Activated T-helper 1 cell treated with anti-CD3 and anti-CD28 coated beads, Interleukin-12 subunit alpha, Interleukin-12 subunit beta, Interleukin-2, Interleukin-4 antibody, amounts not matched to agents 30 ng/mL and 10 ng/mL and 1 ng/mL, durations not matched to agents 14 hours and 24 hours and 36 hours (primary cell): ENCODE results near the gene RAB31. TPM values are rescaled to one million over a fixed set of nuclear protein-coding genes. Genes with fewer than 3 reads are reported as not detected.

Source experiments
- DNase-seq: peaks from one replicate; pipeline ENCODE4 v3.0.0; 2021; ENCODE audit warnings: low spot score
- H3K27ac Mint-ChIP-seq: one replicate; pipeline ENCODE4 v1.8.0; 2021; ENCODE audit warnings: mild to moderate bottlenecking, mixed read lengths
- H3K27me3 Mint-ChIP-seq: one replicate; pipeline ENCODE4 v1.8.0; 2022; ENCODE audit warnings: mild to moderate bottlenecking, moderate library complexity, mixed read lengths; ENCODE audit not compliant: insufficient read depth
- H3K36me3 Mint-ChIP-seq: one replicate; pipeline ENCODE4 v1.8.0; 2021; ENCODE audit warnings: low read depth, mixed read lengths
- H3K4me1 Mint-ChIP-seq: one replicate; pipeline ENCODE4 v1.8.0; 2021; ENCODE audit warnings: low read depth, mixed read lengths
- H3K4me3 Mint-ChIP-seq: one replicate; pipeline ENCODE4 v1.8.0; 2021; ENCODE audit warnings: mild to moderate bottlenecking, moderate library complexity, mixed read lengths
- H3K9me3 Mint-ChIP-seq: one replicate; pipeline ENCODE4 v1.8.0; 2021; ENCODE audit warnings: mixed read lengths
- intact Hi-C: fragments of 100-400 bp; cut with micrococcal nuclease; formaldehyde crosslinking; loops from one replicate; pipeline ENCODE4 v1.15.1; 2024
- total RNA-seq: library from RNA; stranded (reverse); gene quantifications from 2 replicates; pipeline ENCODE4 v1.2.3, GENCODE V29; 2022

RAB31 gene
- total RNA-seq, 1 donor from 2014 or later: 0.13 TPM

DNA sequence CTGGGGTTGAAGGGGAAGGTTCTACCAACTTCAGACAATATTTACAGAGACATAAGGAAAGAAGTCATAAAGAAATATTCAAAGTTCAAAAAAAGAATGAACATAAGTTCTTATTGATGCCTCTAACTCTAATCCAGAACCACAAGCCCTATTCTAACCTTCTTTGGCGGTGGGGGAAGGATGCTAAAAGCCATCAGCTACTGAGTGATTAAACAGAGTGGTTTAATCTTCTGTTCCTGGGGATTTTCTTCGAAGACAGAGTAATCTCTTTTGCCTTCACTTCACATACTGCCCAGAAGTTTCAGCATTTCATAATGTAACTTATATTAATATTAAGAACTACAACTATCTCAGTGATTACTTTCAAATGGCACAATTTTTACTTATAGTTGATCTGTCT is 126.5 kb downstream of the RAB31 start:
- no peak for DNase-seq
- no peaks in the 10 kb centered on the region for H3K9me3 Mint-ChIP-seq
- peaks cover 10% of the 10 kb centered on the region for H3K27me3 Mint-ChIP-seq
- no peak overlapping the region for H3K4me3 Mint-ChIP-seq
- no peaks in the 10 kb centered on the region for H3K36me3 Mint-ChIP-seq
- intact Hi-C loops: no loop called here
- no peak overlapping the region for H3K27ac Mint-ChIP-seq
- no peaks in the 10 kb centered on the region for H3K4me1 Mint-ChIP-seq

- intact Hi-C loops: no loop called here
- Mint-ChIP-seq H3K4me3 (no peak overlapping the region), H3K27ac (no peak overlapping the region), H3K4me1 (no peaks in the 10 kb centered on the region), H3K36me3 (no peaks in the 10 kb centered on the region), H3K9me3 (no peaks in the 10 kb centered on the region), H3K27me3 (peaks cover 10% of the 10 kb centered on the region)
- DNase-seq: no peak
These were observed 127.1 kb downstream of the RAB31 start for GRCh38 chr18:9835113-9835755.

DNA sequence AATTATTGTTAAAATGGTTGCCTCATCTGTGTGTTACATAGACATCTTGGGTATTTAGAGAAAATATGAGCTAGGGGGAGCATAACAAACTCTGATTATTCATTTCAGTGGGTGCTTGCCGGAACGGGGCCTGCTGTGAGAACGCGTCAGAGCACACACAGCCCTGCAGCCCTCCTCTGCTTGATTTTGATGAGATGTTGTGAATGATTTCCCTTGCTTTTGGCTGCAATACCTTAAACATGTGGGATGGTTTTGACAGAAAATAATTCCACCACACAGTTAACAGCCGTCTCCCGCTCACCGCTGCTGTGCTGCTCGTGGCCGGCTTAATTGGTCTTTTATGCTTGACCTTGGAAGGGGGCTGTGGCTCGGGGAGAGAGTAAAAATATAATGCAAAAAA is 127.7 kb downstream of the RAB31 start:
- no peak overlapping the region for H3K4me3 Mint-ChIP-seq
- H3K27ac Mint-ChIP-seq: no peak overlapping the region
- peaks cover 10% of the 10 kb centered on the region for H3K27me3 Mint-ChIP-seq
- H3K4me1 Mint-ChIP-seq: no peaks in the 10 kb centered on the region
- DNase-seq: no peak
- H3K36me3 Mint-ChIP-seq: no peaks in the 10 kb centered on the region
- no peaks in the 10 kb centered on the region for H3K9me3 Mint-ChIP-seq
- intact Hi-C loops: no loop called here

- H3K4me1 Mint-ChIP-seq: no peaks in the 10 kb centered on the region
- H3K27ac Mint-ChIP-seq: no peak overlapping the region
- no peak for DNase-seq
- H3K9me3 Mint-ChIP-seq: no peaks in the 10 kb centered on the region
- H3K36me3 Mint-ChIP-seq: no peaks in the 10 kb centered on the region
- intact Hi-C loops: no loop called here
- H3K4me3 Mint-ChIP-seq: no peak overlapping the region
- peaks cover 10% of the 10 kb centered on the region for H3K27me3 Mint-ChIP-seq
These were observed 130.2 kb downstream of the RAB31 start for GRCh38 chr18:9838144-9838877.

- Mint-ChIP-seq H3K27me3 (peaks cover 10% of the 10 kb centered on the region), H3K4me3 (no peak overlapping the region), H3K27ac (no peak overlapping the region), H3K36me3 (no peaks in the 10 kb centered on the region), H3K9me3 (no peaks in the 10 kb centered on the region), H3K4me1 (no peaks in the 10 kb centered on the region)
- no peak for DNase-seq
- intact Hi-C loops: no loop called here
These were observed 131.1 kb downstream of the RAB31 start for GRCh38 chr18:9839211-9839610.

GRCh38 chr18:9839853-9840252 is 131.8 kb downstream of the RAB31 start:
- no peaks in the 10 kb centered on the region for H3K4me1 Mint-ChIP-seq
- no peaks in the 10 kb centered on the region for H3K9me3 Mint-ChIP-seq
- H3K27ac Mint-ChIP-seq: no peak overlapping the region
- intact Hi-C loops: no loop called here
- H3K4me3 Mint-ChIP-seq: no peak overlapping the region
- H3K36me3 Mint-ChIP-seq: no peaks in the 10 kb centered on the region
- no peak for DNase-seq
- H3K27me3 Mint-ChIP-seq: peaks cover 10% of the 10 kb centered on the region

DNA sequence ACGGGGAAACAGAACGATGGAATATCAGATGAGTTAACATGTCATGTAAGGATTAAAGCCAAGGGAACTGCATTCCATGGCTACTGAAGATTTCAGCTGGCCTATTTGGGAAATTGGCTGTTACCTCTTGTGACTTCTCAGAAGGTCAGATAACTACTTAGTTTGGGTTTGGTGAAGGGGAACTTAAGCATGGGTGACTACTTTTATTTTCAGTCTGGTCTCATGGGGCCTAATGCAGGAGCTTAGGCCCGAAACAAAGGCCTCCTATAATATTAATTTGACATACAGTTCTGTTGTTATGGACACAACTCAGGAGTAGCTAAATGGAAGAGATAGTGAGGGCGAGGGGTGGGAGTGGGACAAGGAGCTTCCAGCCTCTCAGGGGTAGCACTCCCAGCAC is 133.7 kb downstream of the RAB31 start:
- H3K4me1 Mint-ChIP-seq: no peaks in the 10 kb centered on the region

GRCh38 chr18:9842448-9842847 is 134.3 kb downstream of the RAB31 start:
- Mint-ChIP-seq H3K27me3 (peaks cover 3% of the 10 kb centered on the region), H3K27ac (no peak overlapping the region), H3K4me3 (no peak overlapping the region), H3K36me3 (no peaks in the 10 kb centered on the region), H3K4me1 (no peaks in the 10 kb centered on the region), H3K9me3 (no peaks in the 10 kb centered on the region)
- no peak for DNase-seq
- intact Hi-C loops: no loop called here

More for the DNA sequence above, 133.7 kb downstream of the RAB31 start:
- Mint-ChIP-seq H3K27ac (no peak overlapping the region), H3K36me3 (no peaks in the 10 kb centered on the region), H3K27me3 (peaks cover 3% of the 10 kb centered on the region), H3K9me3 (no peaks in the 10 kb centered on the region), H3K4me3 (no peak overlapping the region)
- DNase-seq: no peak
- intact Hi-C loops: no loop called here

DNA sequence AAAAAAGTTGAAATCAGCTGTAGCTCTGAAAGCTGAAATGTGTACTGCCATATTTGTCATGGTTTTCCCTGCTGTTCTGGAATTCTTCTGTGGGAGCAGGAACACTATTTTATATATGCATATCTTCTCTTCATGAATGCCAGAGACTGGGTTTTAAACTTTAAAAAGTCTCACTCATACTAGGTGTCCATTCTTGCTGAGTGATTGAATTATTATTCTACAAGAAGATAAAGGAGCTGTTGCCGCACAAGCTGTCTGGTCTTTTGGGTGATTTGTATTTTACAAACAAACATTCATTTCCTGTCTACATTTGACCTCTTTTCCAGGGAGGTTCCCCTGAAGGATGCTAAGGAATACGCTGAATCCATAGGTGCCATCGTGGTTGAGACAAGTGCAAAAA is 137.2 kb downstream of the RAB31 start:
- DNase-seq: no peak
- Mint-ChIP-seq H3K4me3 (no peak overlapping the region), H3K9me3 (no peaks in the 10 kb centered on the region), H3K4me1 (no peaks in the 10 kb centered on the region), H3K27ac (no peak overlapping the region), H3K36me3 (no peaks in the 10 kb centered on the region), H3K27me3 (peaks cover 23% of the 10 kb centered on the region)
- intact Hi-C loops: no loop called here

DNA sequence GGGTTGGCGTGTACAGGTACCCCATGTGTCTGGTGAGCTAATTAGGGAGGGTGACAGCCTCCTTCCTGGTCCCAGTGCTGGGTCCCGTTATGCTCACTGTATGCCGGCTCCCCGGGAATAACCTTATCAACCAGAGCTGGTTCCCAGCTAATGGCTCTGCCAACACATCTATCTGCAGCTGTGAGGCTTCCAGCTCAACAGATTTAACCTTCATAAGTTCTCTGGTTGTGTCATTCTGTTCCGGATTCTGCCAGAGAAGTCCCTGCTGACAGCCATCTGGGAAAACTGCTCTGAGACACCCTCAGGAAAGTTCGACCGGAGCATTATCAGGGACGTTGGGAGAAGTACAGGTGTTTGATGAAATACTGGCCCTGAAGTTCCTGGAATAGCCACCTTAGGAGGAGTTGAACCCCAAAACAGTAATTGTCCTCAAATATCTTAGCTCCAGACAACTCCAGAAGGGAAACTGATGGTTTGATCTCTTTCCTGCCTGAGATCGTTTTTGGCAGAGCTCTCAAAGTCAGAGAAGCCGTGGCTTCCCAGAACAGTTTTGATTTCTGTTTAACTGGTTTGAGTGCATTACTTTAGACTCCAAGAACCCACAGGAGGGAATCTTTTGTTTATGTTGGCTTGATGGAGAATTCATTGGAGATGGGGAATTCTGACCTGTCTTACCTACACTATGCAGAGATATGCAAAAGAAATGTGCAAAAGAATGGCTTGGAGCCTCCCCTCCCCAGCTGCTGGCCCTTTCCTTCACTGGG is 138.2 kb downstream of the RAB31 start:
- Mint-ChIP-seq H3K4me1 (no peaks in the 10 kb centered on the region), H3K36me3 (no peaks in the 10 kb centered on the region), H3K4me3 (no peak overlapping the region), H3K27me3 (peaks cover 28% of the 10 kb centered on the region), H3K9me3 (no peaks in the 10 kb centered on the region), H3K27ac (no peak overlapping the region)
- no peak for DNase-seq
- intact Hi-C loops: no loop called here

DNA sequence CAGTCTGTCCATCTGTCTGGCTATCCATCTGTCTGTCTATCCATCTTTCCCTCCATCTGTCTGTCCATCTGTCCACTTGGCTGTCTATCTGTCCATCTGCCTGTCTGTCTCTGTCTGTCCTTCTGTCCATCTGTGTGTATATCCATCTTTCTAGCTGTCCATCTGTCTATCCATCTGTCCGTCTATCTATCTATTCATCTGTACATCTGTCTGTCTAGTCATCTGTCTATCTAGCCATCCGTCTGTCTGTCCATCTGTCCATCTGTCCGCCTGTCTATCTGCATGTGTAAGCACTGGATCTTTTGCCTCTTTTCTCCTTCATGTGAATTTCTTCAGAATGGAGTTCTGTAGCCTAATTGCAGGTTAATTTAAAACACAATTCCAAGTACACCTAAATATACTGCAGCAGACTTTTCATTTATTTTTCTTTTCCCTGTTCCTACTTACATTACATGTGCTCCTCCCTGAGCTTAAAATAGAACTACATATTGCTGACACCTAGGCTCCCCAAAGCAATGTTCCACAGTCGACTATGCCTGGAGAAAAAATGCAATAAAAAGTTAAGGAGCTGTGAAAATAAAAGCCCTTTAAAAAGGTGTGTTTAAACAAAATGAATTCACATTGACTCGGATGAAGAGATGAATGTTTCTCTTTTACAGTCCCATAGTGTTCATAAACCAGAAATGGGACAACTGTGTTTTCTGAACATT is 140.2 kb downstream of the RAB31 start:
- DNase-seq: no peak
- Mint-ChIP-seq H3K9me3 (no peaks in the 10 kb centered on the region), H3K27me3 (peaks cover 30% of the 10 kb centered on the region), H3K36me3 (no peaks in the 10 kb centered on the region), H3K4me3 (no peak overlapping the region), H3K27ac (no peak overlapping the region), H3K4me1 (no peaks in the 10 kb centered on the region)
- intact Hi-C loops: no loop called here

DNA sequence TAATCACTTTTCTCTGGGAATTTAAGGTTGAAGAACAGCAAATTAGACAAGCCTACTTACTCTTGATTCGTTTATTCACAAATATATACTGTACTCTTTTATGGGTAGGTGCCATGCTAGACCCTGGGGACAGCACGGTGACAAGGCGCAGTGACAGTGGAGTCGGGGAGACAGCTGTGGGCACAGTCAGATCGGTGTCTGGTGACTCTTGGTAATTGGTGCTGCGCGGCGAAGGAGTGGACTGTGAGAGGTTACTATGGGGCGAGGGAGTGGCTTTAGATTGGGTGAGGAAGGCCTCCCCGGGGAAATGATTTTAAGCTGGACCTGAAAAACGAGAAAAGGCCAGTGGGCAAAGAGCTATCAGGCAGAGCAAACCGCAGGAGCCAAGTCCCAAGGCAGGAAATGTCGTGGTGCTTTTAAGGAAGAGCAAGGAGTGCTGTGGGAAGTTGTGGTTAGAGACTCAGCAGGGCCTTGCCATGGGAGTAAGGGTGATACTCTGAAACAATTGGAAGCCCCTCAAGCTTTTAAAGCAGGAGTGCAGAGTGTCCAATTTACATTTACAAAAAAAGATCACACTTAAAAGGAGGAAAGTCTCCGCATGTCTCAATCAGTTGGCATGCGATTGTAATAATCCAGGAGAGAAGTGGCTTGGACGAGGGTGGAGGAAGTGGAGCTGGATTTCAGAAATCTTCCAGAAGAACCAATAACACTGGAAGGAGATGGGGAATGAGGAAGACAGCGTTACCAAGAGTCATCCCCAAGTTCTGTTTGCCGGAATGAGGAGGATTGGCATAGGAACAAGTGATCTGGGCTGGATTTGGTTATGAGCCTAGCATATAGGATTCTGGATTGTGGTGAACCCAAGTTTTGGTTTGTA is 141.5 kb downstream of the RAB31 start:
- H3K4me3 Mint-ChIP-seq: no peak overlapping the region

More for the DNA sequence above, 141.5 kb downstream of the RAB31 start:
- DNase-seq: no peak
- no peak overlapping the region for H3K27ac Mint-ChIP-seq
- H3K36me3 Mint-ChIP-seq: no peaks in the 10 kb centered on the region
- H3K9me3 Mint-ChIP-seq: no peaks in the 10 kb centered on the region
- peaks cover 30% of the 10 kb centered on the region for H3K27me3 Mint-ChIP-seq
- H3K4me1 Mint-ChIP-seq: no peaks in the 10 kb centered on the region
- intact Hi-C loops: no loop called here
